Endothelial cell (in vitro differentiated cells): Measurements from ENCODE around the gene RGS7. TPM values are rescaled to one million over a fixed set of nuclear protein-coding genes. Genes with fewer than 3 reads are reported as not detected.

Experiments used
- DNase-seq: peaks from one replicate; pipeline ENCODE4 v3.0.0; 2021; ENCODE audit warnings: low spot score
- H3K27ac Mint-ChIP-seq: one replicate; pipeline ENCODE4 v1.8.0; 2021; ENCODE audit warnings: mixed read lengths, inconsistent platforms; ENCODE audit not compliant: unreplicated experiment
- H3K27me3 Mint-ChIP-seq: one replicate; pipeline ENCODE4 v1.8.0; 2021; ENCODE audit warnings: mild to moderate bottlenecking, moderate library complexity, mixed read lengths, inconsistent platforms; ENCODE audit not compliant: unreplicated experiment
- H3K36me3 Mint-ChIP-seq: one replicate; pipeline ENCODE4 v1.8.0; 2021; ENCODE audit warnings: mild to moderate bottlenecking, low read depth, mixed read lengths, inconsistent platforms; ENCODE audit not compliant: unreplicated experiment
- H3K4me1 Mint-ChIP-seq: one replicate; pipeline ENCODE4 v1.8.0; 2021; ENCODE audit warnings: mild to moderate bottlenecking, mixed read lengths, inconsistent platforms; ENCODE audit not compliant: unreplicated experiment
- H3K4me3 Mint-ChIP-seq: one replicate; pipeline ENCODE4 v1.8.0; 2021; ENCODE audit warnings: mild to moderate bottlenecking, mixed read lengths, inconsistent platforms; ENCODE audit not compliant: unreplicated experiment
- H3K9me3 Mint-ChIP-seq: one replicate; pipeline ENCODE4 v1.8.0; 2021; ENCODE audit warnings: mixed read lengths, inconsistent platforms; ENCODE audit not compliant: unreplicated experiment
- CTCF ChIP-seq: fragments of 200-600 bp; sonication (generic); IDR thresholded peaks from one replicate; pipeline ENCODE4 v1.5.0; 2021; ENCODE audit warnings: antibody characterized with exemption; ENCODE audit not compliant: unreplicated experiment
- total RNA-seq: library from RNA; stranded (reverse); fragmentation: NEBNext Ultra II Directional; extraction: Animal tissue kit (Norgen Biotek cat#: 25700); gene quantifications from one replicate; pipeline ENCODE4 v1.2.1, GENCODE V29; 2021; ENCODE audit not compliant: unreplicated experiment

Gene RGS7
- total RNA-seq, 1 donor from 2014 or later, result 1.4 TPM

GRCh38 chr1:241203817-241204216, 153.2 kb downstream of the RGS7 start:
- H3K9me3 Mint-ChIP-seq, result no peaks in the 10 kb centered on the region
- no peak for TF ChIP-seq CTCF
- H3K4me3 Mint-ChIP-seq, result no peak overlapping the region
- H3K4me1 Mint-ChIP-seq, result peaks cover 7% of the 10 kb centered on the region
- H3K36me3 Mint-ChIP-seq, result no peaks in the 10 kb centered on the region
- no peak for DNase-seq
- H3K27ac Mint-ChIP-seq, result no peak overlapping the region
- H3K27me3 Mint-ChIP-seq, result no peaks in the 10 kb centered on the region

DNA sequence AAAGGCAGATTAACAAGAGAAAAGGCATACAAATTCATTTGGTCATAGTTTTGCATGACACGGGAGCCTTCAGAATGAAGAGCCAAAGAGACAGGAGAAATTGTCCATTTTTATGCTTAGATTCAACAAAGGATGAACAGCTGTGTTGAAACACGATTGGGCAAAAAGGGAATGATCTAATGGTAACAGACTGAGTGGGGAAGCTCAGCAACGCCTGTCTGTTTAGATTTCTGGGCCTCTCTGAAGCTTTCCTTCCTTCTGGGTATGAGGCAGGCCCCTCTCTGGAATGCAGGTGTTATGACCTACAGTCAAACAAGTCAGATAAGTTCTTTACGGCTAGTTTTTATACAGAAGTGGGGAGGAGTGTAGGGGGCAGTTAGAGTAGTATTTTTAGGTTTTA, 154.6 kb downstream of the RGS7 start:
- H3K36me3 Mint-ChIP-seq, result no peaks in the 10 kb centered on the region
- H3K9me3 Mint-ChIP-seq, result no peaks in the 10 kb centered on the region
- no peaks in the 10 kb centered on the region for H3K27me3 Mint-ChIP-seq
- H3K4me1 Mint-ChIP-seq, result peaks cover 7% of the 10 kb centered on the region
- no peak for DNase-seq
- TF ChIP-seq CTCF, result no peak
- no peak overlapping the region for H3K27ac Mint-ChIP-seq
- no peak overlapping the region for H3K4me3 Mint-ChIP-seq

DNA sequence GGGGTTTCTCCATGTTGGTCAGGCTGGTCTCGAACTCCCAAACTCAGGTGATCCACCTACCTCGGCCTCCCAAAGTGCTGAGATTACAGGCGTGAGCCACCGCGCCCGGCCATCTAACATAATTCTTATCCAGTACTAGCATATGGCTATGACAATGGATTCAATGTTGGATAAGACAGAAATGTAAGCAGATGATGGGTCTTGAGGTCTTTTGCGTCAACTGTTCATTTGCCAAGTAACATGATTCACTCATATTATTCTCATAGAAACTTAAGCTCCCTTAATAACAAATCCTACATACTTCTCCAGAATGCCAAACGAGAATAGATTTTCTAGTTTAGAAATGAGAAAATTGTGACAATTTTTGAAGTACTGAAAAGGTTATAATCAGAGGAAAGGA, 170.3 kb downstream of the RGS7 start:
- Mint-ChIP-seq H3K27ac (no peak overlapping the region), H3K4me3 (no peak overlapping the region), H3K36me3 (no peaks in the 10 kb centered on the region), H3K27me3 (no peaks in the 10 kb centered on the region), H3K4me1 (peaks cover 3% of the 10 kb centered on the region), H3K9me3 (no peaks in the 10 kb centered on the region)
- no peak for TF ChIP-seq CTCF
- DNase-seq, result no peak

DNA sequence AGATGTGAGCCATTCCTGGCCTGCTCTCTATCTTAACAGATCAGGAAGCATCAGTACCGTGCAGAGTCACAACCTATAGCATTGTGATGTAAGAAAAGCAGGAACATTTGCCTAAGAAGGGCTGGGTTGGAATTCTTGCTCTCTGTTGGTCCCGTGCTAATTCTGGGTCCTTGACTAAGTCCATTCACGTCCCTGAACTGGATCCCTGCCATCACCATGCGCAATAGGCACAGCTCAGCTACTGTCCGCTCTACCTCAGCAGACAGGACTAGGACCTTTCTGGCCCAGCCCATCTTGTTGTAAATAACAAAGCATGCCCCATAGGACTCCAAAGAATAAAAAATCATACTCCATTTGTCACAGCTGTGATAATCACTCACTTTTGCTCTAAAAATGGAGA, 175.0 kb downstream of the RGS7 start:
- no peak for TF ChIP-seq CTCF
- no peak overlapping the region for H3K27ac Mint-ChIP-seq
- DNase-seq, result no peak
- peaks cover 16% of the 10 kb centered on the region for H3K4me1 Mint-ChIP-seq
- H3K36me3 Mint-ChIP-seq, result no peaks in the 10 kb centered on the region
- no peaks in the 10 kb centered on the region for H3K9me3 Mint-ChIP-seq
- no peak overlapping the region for H3K4me3 Mint-ChIP-seq
- H3K27me3 Mint-ChIP-seq, result no peaks in the 10 kb centered on the region

- H3K4me3 Mint-ChIP-seq, result no peak overlapping the region
- no peaks in the 10 kb centered on the region for H3K9me3 Mint-ChIP-seq
- no peaks in the 10 kb centered on the region for H3K27me3 Mint-ChIP-seq
- no peak for TF ChIP-seq CTCF
- peaks cover 17% of the 10 kb centered on the region for H3K4me1 Mint-ChIP-seq
- H3K27ac Mint-ChIP-seq, result peak overlapping the region; percentile 11
- DNase-seq, result no peak
- no peaks in the 10 kb centered on the region for H3K36me3 Mint-ChIP-seq
Observed at GRCh38 chr1:241181471-241181870, 175.5 kb downstream of the RGS7 start.
